ENCODE measurements around the gene KIAA0825.
"Not testable (repeated sequence)": the region's sequence is repeated elsewhere in the genome, so short reads cannot be mapped to it uniquely, and the experiment has no call there.

Gene KIAA0825

GRCh38 chr5:94361161-94361560 lies 257.2 kb downstream of the KIAA0825 start:
- DNase-seq (ENCODE audit: low read depth) = no peak
- H3K4me3 ChIP-seq (ENCODE audit: low read depth, low read length) = no peak overlapping the region
- TF ChIP-seq CTCF (IDR thresholded peaks at IDR 0.05; ENCODE audit: insufficient read depth, low read depth, low read length, missing control alignments) = no peak

- no peak for DNase-seq (ENCODE audit: low read depth)
- H3K4me3 ChIP-seq (ENCODE audit: low read depth, low read length) = no peak overlapping the region
- no peak for TF ChIP-seq CTCF (IDR thresholded peaks at IDR 0.05; ENCODE audit: insufficient read depth, low read depth, low read length, missing control alignments)
These were observed 257.8 kb downstream of the KIAA0825 start for GRCh38 chr5:94360382-94361130.

GRCh38 chr5:94359880-94360279 lies 258.5 kb downstream of the KIAA0825 start:
- TF ChIP-seq CTCF (IDR thresholded peaks at IDR 0.05; ENCODE audit: insufficient read depth, low read depth, low read length, missing control alignments) = no peak
- DNase-seq (ENCODE audit: low read depth) = no peak
- H3K4me3 ChIP-seq (ENCODE audit: low read depth, low read length) = no peak overlapping the region

GRCh38 chr5:94355811-94356210 lies 262.6 kb downstream of the KIAA0825 start:
- no peak for TF ChIP-seq CTCF (IDR thresholded peaks at IDR 0.05; ENCODE audit: insufficient read depth, low read depth, low read length, missing control alignments)
- no peak for DNase-seq (ENCODE audit: low read depth)

GRCh38 chr5:94354837-94355485 lies 263.4 kb downstream of the KIAA0825 start:
- not testable (repeated sequence) for DNase-seq (ENCODE audit: low read depth); H3K4me3 ChIP-seq (ENCODE audit: low read depth, low read length)

More at GRCh38 chr5:94355811-94356210, 262.6 kb downstream of the KIAA0825 start:
- H3K4me3 ChIP-seq (ENCODE audit: low read depth, low read length) = no peak overlapping the region

GRCh38 chr5:94353605-94354004 lies 264.8 kb downstream of the KIAA0825 start:
- TF ChIP-seq CTCF (IDR thresholded peaks at IDR 0.05; ENCODE audit: insufficient read depth, low read depth, low read length, missing control alignments) = no peak
- no peak for DNase-seq (ENCODE audit: low read depth)
- no peak overlapping the region for H3K4me3 ChIP-seq (ENCODE audit: low read depth, low read length)

- TF ChIP-seq CTCF (IDR thresholded peaks at IDR 0.05; ENCODE audit: insufficient read depth, low read depth, low read length, missing control alignments) = no peak
- H3K4me3 ChIP-seq (ENCODE audit: low read depth, low read length) = no peak overlapping the region
- DNase-seq (ENCODE audit: low read depth) = no peak
These were observed 271.3 kb downstream of the KIAA0825 start for GRCh38 chr5:94347130-94347529.

All from GM12865 (cell line).